GM12891 (cell line): ENCODE data around the gene IFI44L.

Source experiments
- POLR2A ChIP-seq: IDR thresholded peaks from 2 replicates; pipeline ENCODE4 v1.6.1; 2011; ENCODE audit warnings: low read depth, low read length, control low read depth
- POLR2AphosphoS5 ChIP-seq: IDR thresholded peaks from 2 replicates; pipeline ENCODE4 v1.6.1; 2011; ENCODE audit warnings: low read depth, low read length, control low read depth
- TAF1 ChIP-seq: IDR thresholded peaks from 2 replicates; pipeline ENCODE4 v1.6.1; 2011; ENCODE audit warnings: low read depth, low read length, control low read depth

DNA sequence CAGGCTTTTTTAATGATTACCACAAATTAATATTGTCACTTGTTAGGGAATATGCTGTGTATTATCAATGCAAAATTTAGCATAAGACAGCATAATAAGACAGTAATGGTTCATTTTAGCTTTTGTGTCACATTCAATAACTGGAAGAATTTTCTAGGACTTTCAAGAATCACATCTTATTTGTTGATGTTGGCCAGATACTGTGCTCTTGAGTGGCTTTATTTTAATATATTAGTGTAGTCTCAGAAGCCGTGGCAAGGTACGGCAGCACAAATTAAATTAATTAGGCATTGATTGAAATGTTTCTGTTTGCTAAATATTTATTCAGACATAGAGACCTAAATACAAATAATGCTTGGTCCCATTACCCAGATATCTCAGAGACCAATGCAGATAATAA lies 10.4 kb downstream of the IFI44L start:
- no peak for TF ChIP-seq POLR2AphosphoS5
- TF ChIP-seq POLR2A: no peak
- no peak for TF ChIP-seq TAF1
